ELF-1 (cell line): ENCODE measurements around the gene RERE.

ENCODE experiments used
- DNase-seq: peaks from one replicate; pipeline ENCODE4 v3.0.0-alpha.2; 2016; ENCODE audit warnings: low read depth, low spot score

Gene RERE

GRCh38 chr1:8408151-8408839 is 409.1 kb downstream of the RERE start:
- DNase-seq: no peak

GRCh38 chr1:8407652-8408051 is 409.8 kb downstream of the RERE start:
- no peak for DNase-seq

- DNase-seq: no peak
Measured at GRCh38 chr1:8406960-8407359, 410.5 kb downstream of the RERE start.

- DNase-seq: no peak
Measured at GRCh38 chr1:8406011-8406410, 411.4 kb downstream of the RERE start.

GRCh38 chr1:8404460-8405370 is 412.7 kb downstream of the RERE start:
- no peak for DNase-seq

GRCh38 chr1:8402109-8402710 is 415.2 kb downstream of the RERE start:
- no peak for DNase-seq

GRCh38 chr1:8398677-8399076 is 418.8 kb downstream of the RERE start:
- no peak for DNase-seq

- DNase-seq: no peak
Measured at GRCh38 chr1:8398086-8398485, 419.4 kb downstream of the RERE start.

GRCh38 chr1:8397511-8397910 is 419.9 kb downstream of the RERE start:
- DNase-seq: no peak

- DNase-seq: peak; percentile 54
Measured at GRCh38 chr1:8396786-8397406, 420.5 kb downstream of the RERE start.

- peak; percentile 34 for DNase-seq
Measured at GRCh38 chr1:8396083-8396785, 421.2 kb downstream of the RERE start.

- no peak for DNase-seq
Measured at GRCh38 chr1:8395433-8395866, 422.0 kb downstream of the RERE start.

GRCh38 chr1:8394456-8395321 is 422.8 kb downstream of the RERE start:
- no peak for DNase-seq

GRCh38 chr1:8392522-8392921 is 424.9 kb downstream of the RERE start:
- DNase-seq: no peak

- no peak for DNase-seq
Measured at GRCh38 chr1:8390707-8391106, 426.7 kb downstream of the RERE start.

- no peak for DNase-seq
Measured at GRCh38 chr1:8389958-8390535, 427.4 kb downstream of the RERE start.

GRCh38 chr1:8388732-8389562 is 428.5 kb downstream of the RERE start:
- DNase-seq: no peak

GRCh38 chr1:8386247-8386646 is 431.2 kb downstream of the RERE start:
- DNase-seq: no peak

- DNase-seq: no peak
Measured at GRCh38 chr1:8384577-8384976, 432.9 kb downstream of the RERE start.
